ENCODE measurements around the gene CYP2W1.
"Not testable (repeated sequence)": the region's sequence is repeated elsewhere in the genome, so short reads cannot be mapped to it uniquely, and the experiment has no call there.

The CYP2W1 gene

DNA sequence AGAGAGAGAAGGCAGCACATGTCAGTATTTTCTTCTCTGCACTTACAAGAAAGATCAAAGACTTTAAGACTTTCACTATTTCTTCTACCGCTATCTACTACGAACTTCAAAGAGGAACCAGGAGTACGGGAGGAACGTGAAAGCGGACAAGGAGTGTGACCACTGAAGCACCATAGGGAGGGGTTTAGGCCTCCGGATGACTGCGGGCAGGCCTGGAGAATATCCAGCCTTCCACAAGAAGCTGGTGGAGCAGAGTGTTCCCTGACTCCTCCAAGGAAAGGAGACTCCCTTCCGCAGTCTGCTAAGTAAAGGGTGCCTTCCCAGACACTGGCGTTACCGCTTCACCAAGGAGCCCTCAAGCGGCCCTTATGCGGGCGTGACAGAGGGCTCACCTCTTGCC, 22.0 kb upstream of the CYP2W1 start:
- H3K27me3 ChIP-seq (ENCODE audit: insufficient read depth, low read length); H4K8ac ChIP-seq (ENCODE audit: low read depth, low read length); H3K9ac ChIP-seq (ENCODE audit: low read length); H3K4me2 ChIP-seq (ENCODE audit: low read length); H3K14ac ChIP-seq (ENCODE audit: low read length); H3K18ac ChIP-seq (ENCODE audit: low read length); H3K79me2 ChIP-seq (ENCODE audit: control insufficient read depth, insufficient read depth, low read length, poor library complexity); DNase-seq; H2AFZ ChIP-seq (ENCODE audit: insufficient read depth, low read length, poor library complexity); H3K9me3 ChIP-seq (ENCODE audit: insufficient read depth, low read depth, low read length); H3K79me1 ChIP-seq (ENCODE audit: low read length); H2BK120ac ChIP-seq (ENCODE audit: insufficient read depth, low read length, poor library complexity); H3K27ac ChIP-seq (ENCODE audit: low read depth, low read length); H3K4me3 ChIP-seq (ENCODE audit: low read depth, low read length); H3K4ac ChIP-seq (ENCODE audit: low read depth, low read length); H2BK5ac ChIP-seq (ENCODE audit: low read depth, low read length, poor library complexity); H4K12ac ChIP-seq (ENCODE audit: low read depth, low read length); H2AK5ac ChIP-seq (ENCODE audit: low read length); H3K36me3 ChIP-seq (ENCODE audit: control insufficient read depth in 1 of 2, insufficient read depth in 2 of 2, low read length in 2 of 2); H4K91ac ChIP-seq (ENCODE audit: low read depth, low read length); H3K23ac ChIP-seq (ENCODE audit: low read length); H2BK12ac ChIP-seq (ENCODE audit: low read length): not testable (repeated sequence)
- no CpG with 5 or more reads among the region's 13 CpGs for WGBS (ENCODE audit: extremely low coverage, insufficient coverage, insufficient read length)
- peaks cover 3 to 12% of the 10 kb centered on the region in 2 experiments for H3K4me1 ChIP-seq (ENCODE audit: control insufficient read depth in 1 of 2, insufficient read depth in 2 of 2, low read length in 2 of 2)

DNA sequence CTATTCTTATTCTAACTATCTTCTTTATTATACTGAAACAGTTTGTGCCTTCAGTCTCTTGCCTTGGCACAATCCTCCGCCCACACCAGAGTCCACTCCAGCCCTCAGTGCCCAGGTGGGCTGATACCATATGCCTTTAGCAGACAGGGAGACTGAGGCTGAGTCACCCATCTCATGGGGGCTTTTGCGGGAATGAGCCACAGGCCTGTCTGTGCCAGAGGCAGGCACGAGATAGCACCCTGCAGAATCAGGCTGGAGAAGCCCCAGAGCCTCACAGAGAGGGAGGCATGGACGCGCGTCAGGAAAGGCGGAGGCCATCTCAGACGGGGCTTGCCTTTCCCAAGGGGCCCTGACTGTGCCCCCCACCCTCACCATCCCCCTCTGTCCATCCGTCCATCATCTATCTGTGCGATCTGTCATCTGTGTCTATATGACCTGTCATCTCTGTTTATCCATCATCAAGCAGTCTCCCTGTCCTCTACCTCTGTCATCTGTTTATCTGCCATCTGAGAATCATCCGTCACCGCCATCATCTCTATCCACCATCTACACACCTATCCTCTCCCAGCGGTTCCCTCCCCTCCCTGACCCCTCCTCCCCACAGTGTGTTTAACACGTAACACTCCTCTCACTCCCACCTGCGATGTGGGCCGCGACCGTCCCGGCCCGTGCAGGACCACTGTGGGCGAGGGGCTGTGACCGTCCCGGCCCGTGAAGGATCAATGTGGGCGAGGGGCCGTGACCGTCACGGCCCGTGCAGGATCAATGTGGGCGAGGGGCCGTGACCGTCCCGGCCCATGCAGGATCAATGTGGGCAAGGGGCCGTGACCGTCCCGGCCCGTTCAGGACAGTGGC, 21.2 kb upstream of the CYP2W1 start:
- no peak overlapping the region for H2AFZ ChIP-seq (ENCODE audit: insufficient read depth, low read length, poor library complexity)
- no peak overlapping the region for H3K4me2 ChIP-seq (ENCODE audit: low read length)
- H3K9ac ChIP-seq (ENCODE audit: low read length) = no peak overlapping the region
- peaks cover 3 to 12% of the 10 kb centered on the region in 2 experiments for H3K4me1 ChIP-seq (ENCODE audit: control insufficient read depth in 1 of 2, insufficient read depth in 2 of 2, low read length in 2 of 2)
- no peak overlapping the region for H3K14ac ChIP-seq (ENCODE audit: low read length)
- no CpG with 5 or more reads among the region's 37 CpGs for WGBS (ENCODE audit: extremely low coverage, insufficient coverage, insufficient read length)
- H2BK5ac ChIP-seq (ENCODE audit: low read depth, low read length, poor library complexity) = no peak overlapping the region
- H2AK5ac ChIP-seq (ENCODE audit: low read length) = no peak overlapping the region
- H3K18ac ChIP-seq (ENCODE audit: low read length) = no peak overlapping the region
- H3K79me2 ChIP-seq (ENCODE audit: control insufficient read depth, insufficient read depth, low read length, poor library complexity) = no peaks in the 10 kb centered on the region
- H3K27ac ChIP-seq (ENCODE audit: low read depth, low read length) = no peak overlapping the region
- H4K12ac ChIP-seq (ENCODE audit: low read depth, low read length) = no peak overlapping the region
- no peak overlapping the region for H3K4ac ChIP-seq (ENCODE audit: low read depth, low read length)
- peaks cover 2 to 4% of the 10 kb centered on the region in 2 experiments for H3K36me3 ChIP-seq (ENCODE audit: control insufficient read depth in 1 of 2, insufficient read depth in 2 of 2, low read length in 2 of 2)
- H3K23ac ChIP-seq (ENCODE audit: low read length) = no peak overlapping the region
- no peak overlapping the region for H4K8ac ChIP-seq (ENCODE audit: low read depth, low read length)
- peak overlapping the region; percentile 4 for H3K4me3 ChIP-seq (ENCODE audit: low read depth, low read length)
- H4K91ac ChIP-seq (ENCODE audit: low read depth, low read length) = no peak overlapping the region
- no peaks in the 10 kb centered on the region for H3K9me3 ChIP-seq (ENCODE audit: insufficient read depth, low read depth, low read length)
- no peak for DNase-seq
- H3K27me3 ChIP-seq (ENCODE audit: insufficient read depth, low read length) = no peaks in the 10 kb centered on the region
- no peaks in the 10 kb centered on the region for H3K79me1 ChIP-seq (ENCODE audit: low read length)
- H2BK120ac ChIP-seq (ENCODE audit: insufficient read depth, low read length, poor library complexity) = no peak overlapping the region
- no peak overlapping the region for H2BK12ac ChIP-seq (ENCODE audit: low read length)

DNA sequence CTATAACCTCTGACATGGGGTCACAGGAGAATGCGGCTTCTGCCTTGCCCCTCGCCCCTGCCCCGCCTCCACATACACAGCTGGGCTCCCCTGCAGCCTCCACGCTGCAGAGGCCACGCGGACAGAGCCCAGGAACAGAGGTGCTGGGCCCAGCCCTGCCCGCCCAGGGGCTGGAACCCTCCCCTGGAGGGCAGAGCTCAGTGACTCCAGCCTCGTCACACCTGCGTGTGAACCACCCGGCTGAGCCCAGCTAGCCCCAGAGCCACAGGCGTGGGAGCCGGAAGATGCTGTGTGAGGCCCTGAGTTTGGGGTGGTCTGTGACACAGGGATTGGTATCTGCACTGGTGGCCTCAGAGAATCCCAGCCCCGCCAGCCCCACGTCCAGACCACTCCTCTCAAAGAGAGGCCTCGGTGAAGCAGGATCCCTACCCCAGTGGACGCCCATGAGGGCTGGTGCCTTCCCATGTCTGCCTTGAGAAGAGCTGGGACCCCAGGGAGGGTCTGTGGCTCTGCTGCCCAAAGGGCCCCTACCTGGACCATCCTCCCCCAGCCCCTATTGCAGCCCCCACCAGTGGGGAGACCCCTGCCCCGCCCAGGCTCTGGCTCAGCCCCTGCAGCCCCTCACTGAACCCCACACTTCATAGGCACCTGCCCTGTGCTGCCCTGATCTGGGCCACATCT, 20.4 kb upstream of the CYP2W1 start:
- Histone ChIP-seq H3K4ac (ENCODE audit: low read depth, low read length) (no peak overlapping the region), H3K36me3 (ENCODE audit: control insufficient read depth in 1 of 2, insufficient read depth in 2 of 2, low read length in 2 of 2) (peaks cover 9 to 10% of the 10 kb centered on the region in 2 experiments), H2BK12ac (ENCODE audit: low read length) (no peak overlapping the region), H2AFZ (ENCODE audit: insufficient read depth, low read length, poor library complexity) (no peak overlapping the region), H3K27me3 (ENCODE audit: insufficient read depth, low read length) (no peaks in the 10 kb centered on the region), H3K79me2 (ENCODE audit: control insufficient read depth, insufficient read depth, low read length, poor library complexity) (no peaks in the 10 kb centered on the region), H2BK5ac (ENCODE audit: low read depth, low read length, poor library complexity) (no peak overlapping the region), H3K23ac (ENCODE audit: low read length) (no peak overlapping the region), H3K79me1 (ENCODE audit: low read length) (no peaks in the 10 kb centered on the region), H3K4me1 (ENCODE audit: control insufficient read depth in 1 of 2, insufficient read depth in 2 of 2, low read length in 2 of 2) (peaks cover 3 to 10% of the 10 kb centered on the region in 2 experiments), H2BK120ac (ENCODE audit: insufficient read depth, low read length, poor library complexity) (no peak overlapping the region), H3K18ac (ENCODE audit: low read length) (no peak overlapping the region), H2AK5ac (ENCODE audit: low read length) (no peak overlapping the region), H3K9ac (ENCODE audit: low read length) (no peak overlapping the region), H3K4me3 (ENCODE audit: low read depth, low read length) (no peak overlapping the region), H4K8ac (ENCODE audit: low read depth, low read length) (no peak overlapping the region), H3K14ac (ENCODE audit: low read length) (no peak overlapping the region), H3K4me2 (ENCODE audit: low read length) (no peak overlapping the region), H4K91ac (ENCODE audit: low read depth, low read length) (no peak overlapping the region), H3K9me3 (ENCODE audit: insufficient read depth, low read depth, low read length) (no peaks in the 10 kb centered on the region), H4K12ac (ENCODE audit: low read depth, low read length) (no peak overlapping the region), H3K27ac (ENCODE audit: low read depth, low read length) (no peak overlapping the region)
- no CpG with 5 or more reads among the region's 17 CpGs for WGBS (ENCODE audit: extremely low coverage, insufficient coverage, insufficient read length)
- DNase-seq = no peak

DNA sequence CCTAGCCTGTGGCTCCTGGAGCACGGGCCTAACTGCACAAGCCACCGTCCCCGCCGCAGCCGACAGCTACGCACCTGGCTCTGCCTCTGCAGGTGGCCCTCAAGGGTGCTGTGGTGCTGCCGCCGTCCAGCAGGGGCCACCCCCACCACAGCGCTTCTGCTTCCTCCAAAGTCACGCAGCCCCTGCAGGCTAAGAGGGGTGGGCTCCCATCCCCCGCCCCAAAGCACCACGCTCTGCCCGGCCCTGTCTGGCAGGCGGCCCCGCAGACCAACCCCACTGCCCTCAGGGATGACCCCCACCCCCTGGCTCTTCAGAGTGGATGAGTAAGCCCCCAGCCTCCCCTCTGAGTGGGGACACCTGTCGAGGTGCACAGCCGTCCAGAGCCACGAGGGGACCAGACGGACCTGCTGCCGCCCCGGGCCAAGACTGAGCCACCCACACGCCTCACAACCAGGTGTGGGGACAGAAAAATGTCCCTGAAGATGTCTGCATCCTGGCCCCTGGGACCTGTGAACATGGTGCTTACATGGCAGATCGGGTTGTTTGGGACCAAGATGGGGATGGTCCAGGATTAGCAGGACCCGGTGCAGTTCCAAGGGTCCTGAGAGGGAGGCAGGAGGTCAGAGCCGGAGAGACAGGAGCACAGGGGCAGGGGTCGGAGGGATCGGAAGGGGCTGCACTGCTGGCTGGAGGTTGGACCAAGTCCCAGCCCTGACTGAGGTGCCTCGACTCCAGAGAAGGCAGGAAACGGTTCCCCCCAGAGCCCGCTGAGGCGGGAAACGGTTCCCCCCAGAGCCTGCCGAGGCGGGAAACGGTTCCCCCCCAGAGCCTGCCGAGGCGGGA, 19.5 kb upstream of the CYP2W1 start:
- Histone ChIP-seq H4K8ac (ENCODE audit: low read depth, low read length) (no peak overlapping the region), H2BK120ac (ENCODE audit: insufficient read depth, low read length, poor library complexity) (no peak overlapping the region), H2AK5ac (ENCODE audit: low read length) (no peak overlapping the region), H3K36me3 (ENCODE audit: control insufficient read depth in 1 of 2, insufficient read depth in 2 of 2, low read length in 2 of 2) (peaks cover 18 to 19% of the 10 kb centered on the region in 2 experiments), H3K4me1 (ENCODE audit: control insufficient read depth in 1 of 2, insufficient read depth in 2 of 2, low read length in 2 of 2) (peaks cover 0 to 7% of the 10 kb centered on the region in 2 experiments), H3K9ac (ENCODE audit: low read length) (no peak overlapping the region), H3K79me1 (ENCODE audit: low read length) (no peaks in the 10 kb centered on the region), H3K4ac (ENCODE audit: low read depth, low read length) (no peak overlapping the region), H3K9me3 (ENCODE audit: insufficient read depth, low read depth, low read length) (no peaks in the 10 kb centered on the region), H3K4me2 (ENCODE audit: low read length) (no peak overlapping the region), H4K12ac (ENCODE audit: low read depth, low read length) (no peak overlapping the region), H3K18ac (ENCODE audit: low read length) (no peak overlapping the region), H3K79me2 (ENCODE audit: control insufficient read depth, insufficient read depth, low read length, poor library complexity) (no peaks in the 10 kb centered on the region), H3K27me3 (ENCODE audit: insufficient read depth, low read length) (no peaks in the 10 kb centered on the region), H3K27ac (ENCODE audit: low read depth, low read length) (no peak overlapping the region), H2BK5ac (ENCODE audit: low read depth, low read length, poor library complexity) (no peak overlapping the region), H3K14ac (ENCODE audit: low read length) (no peak overlapping the region), H3K23ac (ENCODE audit: low read length) (no peak overlapping the region), H3K4me3 (ENCODE audit: low read depth, low read length) (no peak overlapping the region), H2AFZ (ENCODE audit: insufficient read depth, low read length, poor library complexity) (no peak overlapping the region), H2BK12ac (ENCODE audit: low read length) (no peak overlapping the region), H4K91ac (ENCODE audit: low read depth, low read length) (no peak overlapping the region)
- DNase-seq = no peak
- WGBS (ENCODE audit: extremely low coverage, insufficient coverage, insufficient read length) = no CpG with 5 or more reads among the region's 37 CpGs
